Measurements from ENCODE around the gene ARF3.

DNA sequence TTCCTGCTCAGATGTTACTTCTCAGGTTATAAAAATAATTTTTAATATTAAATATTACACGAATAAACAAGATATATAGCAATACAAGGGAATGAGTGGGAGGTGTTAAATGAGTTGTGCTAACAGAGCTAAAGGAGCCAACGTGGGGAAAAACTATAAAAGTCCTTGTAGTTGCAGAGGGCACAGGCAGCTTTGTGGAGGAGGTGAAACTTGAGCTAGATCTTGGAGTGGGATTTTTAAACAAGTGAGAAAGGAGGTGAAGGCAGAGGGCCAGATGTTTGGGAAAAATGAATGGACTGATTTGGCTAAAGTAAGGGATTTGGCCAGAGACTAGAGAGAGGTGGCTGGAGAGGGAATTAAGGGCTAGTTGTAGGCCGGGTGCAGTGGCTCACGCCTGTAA lies 26.8 kb downstream of the ARF3 start:
- TF ChIP-seq, protein P1, sequence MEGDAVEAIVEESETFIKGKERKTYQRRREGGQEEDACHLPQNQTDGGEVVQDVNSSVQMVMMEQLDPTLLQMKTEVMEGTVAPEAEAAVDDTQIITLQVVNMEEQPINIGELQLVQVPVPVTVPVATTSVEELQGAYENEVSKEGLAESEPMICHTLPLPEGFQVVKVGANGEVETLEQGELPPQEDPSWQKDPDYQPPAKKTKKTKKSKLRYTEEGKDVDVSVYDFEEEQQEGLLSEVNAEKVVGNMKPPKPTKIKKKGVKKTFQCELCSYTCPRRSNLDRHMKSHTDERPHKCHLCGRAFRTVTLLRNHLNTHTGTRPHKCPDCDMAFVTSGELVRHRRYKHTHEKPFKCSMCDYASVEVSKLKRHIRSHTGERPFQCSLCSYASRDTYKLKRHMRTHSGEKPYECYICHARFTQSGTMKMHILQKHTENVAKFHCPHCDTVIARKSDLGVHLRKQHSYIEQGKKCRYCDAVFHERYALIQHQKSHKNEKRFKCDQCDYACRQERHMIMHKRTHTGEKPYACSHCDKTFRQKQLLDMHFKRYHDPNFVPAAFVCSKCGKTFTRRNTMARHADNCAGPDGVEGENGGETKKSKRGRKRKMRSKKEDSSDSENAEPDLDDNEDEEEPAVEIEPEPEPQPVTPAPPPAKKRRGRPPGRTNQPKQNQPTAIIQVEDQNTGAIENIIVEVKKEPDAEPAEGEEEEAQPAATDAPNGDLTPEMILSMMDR (IDR thresholded peaks at IDR 0.05; ENCODE audit: low read depth, low read length): no peak
- TF ChIP-seq EZH2phosphoT487 (IDR thresholded peaks at IDR 0.05; ENCODE audit: low read depth): no peak

All from OCI-LY3 (cell line).